ENCODE measurements around the gene PELI2. TPM values are rescaled to one million over a fixed set of nuclear protein-coding genes. Genes with fewer than 3 reads are reported as not detected.

PELI2 gene
- total and polyA plus RNA-seq, 2 of the 4 experiments (the other 2 are of a cell fraction), result 6.0 to 36.7 TPM

DNA sequence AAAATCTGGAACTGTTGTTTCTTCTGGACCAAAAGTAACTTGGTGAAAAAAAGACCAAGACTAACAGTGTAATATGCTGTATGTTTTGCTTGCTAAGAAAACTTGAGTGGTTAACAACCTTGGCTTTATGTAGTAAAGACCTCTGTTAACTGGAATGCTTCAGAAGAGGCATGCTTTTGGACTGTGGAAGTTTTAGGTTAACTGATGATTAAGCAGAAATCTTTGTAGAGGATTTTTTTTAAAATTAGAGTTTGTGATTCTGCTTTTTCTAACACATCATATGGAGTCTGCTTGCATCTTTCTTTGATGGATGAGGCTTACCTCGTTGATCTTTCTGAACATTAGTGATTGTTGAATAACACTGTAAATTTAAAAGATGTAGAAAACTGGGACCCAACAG lies 17.5 kb downstream of the PELI2 start:
- in situ Hi-C loops (cut with MboI; ENCODE audit: low sequenced_read_pairs) (no loop called here), dilution Hi-C loops (cut with HindIII; ENCODE audit: low sequenced_read_pairs, unreplicated experiment) (no loop called here), intact Hi-C loops (cut with micrococcal nuclease) (no loop called here)
- peaks cover 16% of the 10 kb centered on the region for H3K9me1 ChIP-seq (ENCODE audit: insufficient read depth, low read length)
- no peak overlapping the region for H4K5ac ChIP-seq (ENCODE audit: low read depth, low read length)
- H3K4me3 ChIP-seq (ENCODE audit: insufficient read depth, low read depth, low read length), result no peak overlapping the region
- peaks cover 15% of the 10 kb centered on the region for H3K4me1 ChIP-seq (ENCODE audit: control insufficient read depth, insufficient read depth, low read length)
- no peak overlapping the region for H3K23ac ChIP-seq (ENCODE audit: low read depth, low read length)
- WGBS, 2 experiments (ENCODE audit: extremely low coverage in 2 of 2, insufficient read length in 1 of 2), result no CpG with 5 or more reads among the region's 1 CpG
- H2BK5ac ChIP-seq (ENCODE audit: low read depth, low read length, poor library complexity, severe bottlenecking), result no peak overlapping the region
- no peak overlapping the region for H2AK9ac ChIP-seq (replicated peaks; ENCODE audit: low read depth, low read length, poor library complexity)
- no peak overlapping the region for H2AFZ ChIP-seq (replicated peaks; ENCODE audit: low read length, poor library complexity)
- no peak overlapping the region for H4K8ac ChIP-seq (ENCODE audit: low read depth in 2 of 2, low read length in 2 of 2)
- TF ChIP-seq MAZ (IDR thresholded peaks at IDR 0.05; ENCODE audit: borderline replicate concordance, low read depth, low read length) (no peak), BHLHE40 (IDR thresholded peaks at IDR 0.05; ENCODE audit: low read depth, low read length) (no peak), RCOR1 (IDR thresholded peaks at IDR 0.05; ENCODE audit: insufficient replicate concordance, low read length) (no peak), POLR2A (IDR thresholded peaks at IDR 0.05; ENCODE audit: low read depth, low read length) (no peak), MAFK (IDR thresholded peaks at IDR 0.05; ENCODE audit: low read depth, low read length) (peak; percentile 36; the same call in 1 of the 2 replicates)
- CTCF ChIA-PET, result no interaction called here
- H3K27me3 ChIP-seq (ENCODE audit: control insufficient read depth, insufficient read depth, low read length), result no peaks in the 10 kb centered on the region
- no TSS peak for BruUV-seq (replicated peaks)
- H3K27ac ChIP-seq (ENCODE audit: insufficient read depth, low read length), result no peak overlapping the region
- no peak overlapping the region for H3K18ac ChIP-seq (ENCODE audit: low read depth, low read length)
- H2AK5ac ChIP-seq (ENCODE audit: low read depth, low read length), result no peak overlapping the region
- H3K4me2 ChIP-seq (ENCODE audit: low read depth, low read length), result no peak overlapping the region
- H3K4ac ChIP-seq (ENCODE audit: low read depth, low read length), result no peak overlapping the region
- no peak overlapping the region for H3K9ac ChIP-seq (ENCODE audit: low read depth, low read length)
- no peak for ATAC-seq (ENCODE audit: low read depth)
- POLR2A ChIA-PET (ENCODE audit: unreplicated experiment), result no interaction called here
- H2BK20ac ChIP-seq (ENCODE audit: low read depth, low read length), result no peak overlapping the region
- H3K36me3 ChIP-seq (ENCODE audit: control insufficient read depth, insufficient read depth, low read length), result no peaks in the 10 kb centered on the region
- no peak for DNase-seq
- H3K79me1 ChIP-seq (ENCODE audit: low read depth in 1 of 2, low read length in 2 of 2), result peaks cover 19 to 62% of the 10 kb centered on the region in 2 experiments
- no peak overlapping the region for H3K56ac ChIP-seq (ENCODE audit: extremely low read depth, insufficient read depth, low read length)
- H3K14ac ChIP-seq (replicated peaks; ENCODE audit: low read depth, low read length), result no peak overlapping the region
- H3K9me3 ChIP-seq (ENCODE audit: control insufficient read depth, insufficient read depth, low read length), result no peaks in the 10 kb centered on the region
- no peak overlapping the region for H4K91ac ChIP-seq (ENCODE audit: insufficient read depth, low read depth, low read length)
- peaks cover 53% of the 10 kb centered on the region for H4K20me1 ChIP-seq (ENCODE audit: insufficient read depth, low read length)
- no peak overlapping the region for H2BK120ac ChIP-seq (ENCODE audit: low read depth, low read length)
- no peak overlapping the region for H2BK15ac ChIP-seq (ENCODE audit: low read depth, low read length)
